HCT116 (cell line): ENCODE data around the gene ITGAD. TPM values are rescaled to one million over a fixed set of nuclear protein-coding genes. Genes with fewer than 3 reads are reported as not detected.

ENCODE experiments used
- ATAC-seq: fragments of 200-7000 bp; cut with Tn5 transposase; 2 replicates; pipeline ENCODE4 v1.9.1; 2020; ENCODE audit warnings: mild to moderate bottlenecking, moderate library complexity
- BruUV-seq: library from RNA; stranded (reverse); fragments of 400-500 nt; replicated peaks from 2 replicates; lab custom pipeline; 2021; lab: Mats Ljungman, UMichigan
- CTCF ChIA-PET: fragments of 300-600 bp; sonication (Branson Sonifier 250); formaldehyde crosslinking; loops from one replicate; lab custom pipeline; 2021; ENCODE audit warnings: antibody characterized with exemption; lab: Charles Lee
- POLR2A ChIA-PET: fragments of 300-600, 350-600 bp; sonication (Branson Sonifier 250); formaldehyde crosslinking; loops from one replicate; lab custom pipeline; 2021; ENCODE audit warnings: antibody characterized with exemption; lab: Charles Lee
- RAD21 ChIA-PET, 2 experiments: fragments of 300-600 bp; sonication (Branson Sonifier 250); formaldehyde crosslinking; loops; one replicate each; lab custom pipeline; 2023; ENCODE audit warnings: low total read pairs in 2 of 2; ENCODE audit not compliant: uncharacterized antibody in 2 of 2, unreplicated experiment in 2 of 2, low non-redundant PET in 1 of 2; lab: Charles Lee
- DNase-seq: peaks from one replicate; pipeline ENCODE4 v3.0.0-alpha.2; 2010; ENCODE audit warnings: low read depth, low spot score
- H2AFZ ChIP-seq: fragments of 200-600 bp; shearing (Covaris generic), sonication (generic); 2 replicates; pipeline ENCODE4 v1.6.1; 2017; ENCODE audit warnings: low read depth, mixed run types, mixed read lengths, antibody characterized with exemption, low read length; ENCODE audit not compliant: poor library complexity, severe bottlenecking
- H3K27ac ChIP-seq: 2 replicates; pipeline ENCODE4 v1.5.1; 2012; ENCODE audit warnings: low read depth, low read length
- H3K27me3 ChIP-seq: fragments of 200-600 bp; sonication (generic); 2 replicates; pipeline ENCODE4 v1.6.1; 2016; ENCODE audit warnings: mixed run types, low read length, mixed read lengths; ENCODE audit not compliant: insufficient read depth
- H3K36me3 ChIP-seq, 2 experiments: fragments of 200-500 bp in 1 of 2; fragments of 200-600 bp in 1 of 2; sonication (Bioruptor generic) in 1 of 2; sonication (generic) in 1 of 2; 2 replicates each; pipeline versions ENCODE4 v1.5.1 to v1.6.1; 2014 to 2016; ENCODE audit warnings: low read length in 2 of 2, inconsistent platforms in 1 of 2, mixed read lengths in 1 of 2, mixed run types in 1 of 2; ENCODE audit not compliant: insufficient read depth in 2 of 2, control insufficient read depth in 1 of 2
- H3K4me1 ChIP-seq, 2 experiments: fragments of 200-600 bp in 1 of 2; sonication (generic) in 1 of 2; 2 replicates each; pipeline versions ENCODE4 v1.5.1 to v1.6.1; 2012 to 2017; ENCODE audit warnings: low read length in 2 of 2, inconsistent platforms in 1 of 2, mild to moderate bottlenecking in 1 of 2, mixed read lengths in 1 of 2, mixed run types in 1 of 2, moderate library complexity in 1 of 2; ENCODE audit not compliant: insufficient read depth in 2 of 2, control insufficient read depth in 1 of 2
- H3K4me2 ChIP-seq: fragments of 200-600 bp; sonication (generic); 2 replicates; pipeline ENCODE4 v1.6.1; 2017; ENCODE audit warnings: mixed run types, low read length, mixed read lengths
- H3K4me3 ChIP-seq, 2 experiments: fragments of 200-600 bp in 1 of 2; sonication (generic) in 1 of 2; replicated peaks in 1 of 2; 2 replicates each; pipeline ENCODE4 v1.5.1; 2011 to 2016; ENCODE audit warnings: low read length in 2 of 2, control low read depth in 1 of 2, low read depth in 1 of 2, mild to moderate bottlenecking in 1 of 2, mixed read lengths in 1 of 2, mixed run types in 1 of 2
- H3K79me2 ChIP-seq: fragments of 200-600 bp; sonication (generic); 2 replicates; pipeline ENCODE4 v1.6.1; 2017; ENCODE audit warnings: mild to moderate bottlenecking, mixed run types, low read length, moderate library complexity, mixed read lengths; ENCODE audit not compliant: insufficient read depth
- H3K9ac ChIP-seq: fragments of 200-600 bp; sonication (generic); 2 replicates; pipeline ENCODE4 v1.6.1; 2016; ENCODE audit warnings: low read length, mixed read lengths
- H3K9me2 ChIP-seq: fragments of 200-600 bp; sonication (generic), shearing (Covaris generic); 2 replicates; pipeline ENCODE4 v1.6.1; 2017; ENCODE audit warnings: mixed run types, mild to moderate bottlenecking, moderate library complexity; ENCODE audit not compliant: insufficient read depth
- H3K9me3 ChIP-seq, 2 experiments: fragments of 200-500 bp in 1 of 2; fragments of 200-600 bp in 1 of 2; sonication (Bioruptor generic) in 1 of 2; sonication (generic) in 1 of 2; 2 replicates each; pipeline ENCODE4 v1.6.1; 2014 to 2017; ENCODE audit warnings: low read length in 2 of 2, mixed read lengths in 2 of 2, inconsistent platforms in 1 of 2, low read depth in 1 of 2, mild to moderate bottlenecking in 1 of 2, mixed run types in 1 of 2, moderate library complexity in 1 of 2; ENCODE audit not compliant: control insufficient read depth in 1 of 2, insufficient read depth in 1 of 2
- H4K20me1 ChIP-seq: fragments of 200-600 bp; sonication (generic), shearing (Covaris generic); 2 replicates; pipeline ENCODE4 v1.6.1; 2017; ENCODE audit warnings: mixed run types, mild to moderate bottlenecking, moderate library complexity; ENCODE audit not compliant: insufficient read depth
- EGR1 ChIP-seq: IDR thresholded peaks from 2 replicates; pipeline ENCODE4 v1.6.1; 2012; ENCODE audit warnings: low read depth
- ELF1 ChIP-seq: IDR thresholded peaks from 2 replicates; pipeline ENCODE4 v1.6.1; 2012; ENCODE audit warnings: low read depth, borderline replicate concordance
- EZH2 ChIP-seq: fragments of 200-600 bp; sonication (generic); IDR thresholded peaks from 2 replicates; pipeline ENCODE4 v1.6.1; 2017; ENCODE audit warnings: antibody characterized with exemption, mixed run types
- EZH2phosphoT487 ChIP-seq: fragments of 200-600 bp; IDR thresholded peaks from 2 replicates; pipeline ENCODE4 v1.6.1; 2018; ENCODE audit warnings: antibody characterized with exemption, borderline replicate concordance
- FOSL1 ChIP-seq: IDR thresholded peaks from 2 replicates; pipeline ENCODE4 v1.6.1; 2012; ENCODE audit warnings: low read depth
- JUND ChIP-seq: IDR thresholded peaks from 2 replicates; pipeline ENCODE4 v1.6.1; 2012
- POLR2AphosphoS5 ChIP-seq: IDR thresholded peaks from 2 replicates; pipeline ENCODE4 v1.6.1; 2011; ENCODE audit warnings: mild to moderate bottlenecking, low read depth, low read length, moderate library complexity
- RAD21 ChIP-seq: IDR thresholded peaks from 2 replicates; pipeline ENCODE4 v1.6.1; 2012; ENCODE audit warnings: low read depth, mild to moderate bottlenecking
- SIN3A ChIP-seq: IDR thresholded peaks from 2 replicates; pipeline ENCODE4 v1.6.1; 2012; ENCODE audit warnings: low read depth
- SP1 ChIP-seq: IDR thresholded peaks from 2 replicates; pipeline ENCODE4 v1.6.1; 2012; ENCODE audit warnings: low read depth
- TCF7L2 ChIP-seq: IDR thresholded peaks from 2 replicates; pipeline ENCODE4 v1.7.0; 2011; ENCODE audit warnings: borderline replicate concordance, inconsistent platforms; ENCODE audit not compliant: insufficient read depth, insufficient read length; ENCODE audit errors: extremely low read depth
- YY1 ChIP-seq: IDR thresholded peaks from 2 replicates; pipeline ENCODE4 v1.6.1; 2011; ENCODE audit warnings: low read length, low read depth, moderate library complexity, mild to moderate bottlenecking; ENCODE audit not compliant: insufficient replicate concordance; ENCODE audit errors: extremely low read depth
- ZFX ChIP-seq: fragments of 450-650 bp; IDR thresholded peaks from 2 replicates; pipeline ENCODE4 v1.6.1; 2017
- intact Hi-C: fragments of 100-400 bp; cut with micrococcal nuclease; formaldehyde crosslinking; loops from 2 replicates; pipeline ENCODE4 v1.10.0; 2022
- total RNA-seq: library from RNA; stranded (reverse); gene quantifications from one replicate; pipeline ENCODE4 v1.2.1, GENCODE V29; 2021; ENCODE audit not compliant: unreplicated experiment
- TF ChIP-seq, protein P1 (sequence below): IDR thresholded peaks from 2 replicates; pipeline ENCODE4 v1.6.1; 2011; ENCODE audit warnings: mild to moderate bottlenecking, low read length, moderate library complexity; ENCODE audit not compliant: insufficient replicate concordance; ENCODE audit errors: extremely low read depth
- TF ChIP-seq, protein P2 (sequence below), 3 experiments: fragments of 200-600 bp in 1 of 3; sonication (generic) in 1 of 3; IDR thresholded peaks in 2 of 3; conservative IDR thresholded peaks in 1 of 3; 2 replicates each; pipeline ENCODE4 v1.5.1; 2012 to 2017; ENCODE audit warnings: low read depth in 2 of 3, low read length in 2 of 3, antibody characterized with exemption in 1 of 3, borderline replicate concordance in 1 of 3, control low read depth in 1 of 3, mild to moderate bottlenecking in 1 of 3, mixed read lengths in 1 of 3, mixed run types in 1 of 3, moderate library complexity in 1 of 3; ENCODE audit not compliant: insufficient read depth in 1 of 3
- TF ChIP-seq, protein P3 (sequence below): IDR thresholded peaks from 2 replicates; pipeline ENCODE4 v1.6.1; 2012; ENCODE audit warnings: low read depth
- TF ChIP-seq, protein P4 (sequence below): IDR thresholded peaks from 2 replicates; pipeline ENCODE4 v1.6.1; 2012

Gene ITGAD
- total RNA-seq, 1 experiment from 2014 or later: 0.12 TPM

DNA sequence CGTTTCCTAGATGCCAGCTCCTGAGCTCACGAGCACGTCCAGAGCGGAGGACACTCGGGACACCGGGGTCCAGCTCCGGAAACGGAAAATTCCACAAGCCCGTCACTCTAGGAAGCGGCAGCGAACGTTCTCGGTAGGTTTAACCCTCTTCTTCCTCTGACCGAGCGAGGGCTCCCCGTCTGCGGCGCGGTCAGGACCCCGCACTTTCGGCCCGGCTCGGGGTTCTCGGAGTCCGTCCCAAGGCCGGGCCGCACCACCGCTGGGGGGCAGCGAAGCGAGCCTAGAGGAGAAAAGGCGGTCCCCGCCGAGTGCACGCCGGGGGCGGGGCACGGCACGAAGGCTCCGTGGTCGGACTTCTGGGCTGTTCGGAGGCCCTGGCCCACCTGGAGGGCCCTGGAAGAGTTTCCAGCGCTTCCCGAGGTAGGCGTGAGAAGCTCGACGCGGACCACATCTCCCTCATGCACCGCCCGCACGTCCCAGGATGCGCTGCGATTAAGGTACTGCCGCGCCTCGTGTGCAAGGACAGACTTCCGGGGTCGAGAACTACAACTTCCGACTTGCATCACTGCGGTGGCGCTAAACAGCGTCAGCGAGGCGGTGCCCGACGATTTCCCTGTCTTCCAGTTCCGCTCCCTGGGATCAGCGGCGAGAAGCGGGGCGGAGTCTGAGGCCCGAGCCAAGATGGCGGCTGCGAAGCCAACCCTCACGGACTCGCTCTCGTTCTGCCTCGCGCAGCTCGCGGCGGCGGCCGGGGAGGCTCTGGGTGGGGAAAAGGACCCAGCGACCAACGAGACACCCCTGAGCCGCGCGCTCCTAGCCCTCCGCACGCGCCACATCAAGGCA, 65.9 kb downstream of the ITGAD start, which contains the start of gene ARMC5:
ARMC5 (plus strand) TSS at position 658 of the 843 bp plus-strand sequence; CDS start at position 682, 24 bp downstream.
- H3K9ac ChIP-seq: peak within 1 kb of the TSS; percentile 86
- peaks cover 5 to 45% of the 10 kb centered on the region in 2 experiments; a peak in 3 of 4 replicates for H3K4me1 ChIP-seq
- intact Hi-C loops: loop anchor here (2.0 to 10.0 kb wide), 5 partner anchors 238 to 410 kb away; partner anchors contain the start of genes PRSS8, PYDC1, TRIM72 and ZNF646
- no peaks in the 10 kb centered on the region for H3K9me2 ChIP-seq
- H4K20me1 ChIP-seq: no peaks in the 10 kb centered on the region
- H3K4me3 ChIP-seq: peak within 1 kb of the TSS; percentile 70 to 90
- peak within 1 kb of the TSS; percentile 97 for H3K27ac ChIP-seq
- peak within 1 kb of the TSS; percentile 84 for H3K4me2 ChIP-seq
- peak; percentile 97 for DNase-seq
- H3K9me3 ChIP-seq: no peaks in the 10 kb centered on the region
- peak; percentile 84 for ATAC-seq
- no peak within 1 kb of the TSS for H2AFZ ChIP-seq
- peaks cover 36% of the 10 kb centered on the region for H3K79me2 ChIP-seq
- H3K27me3 ChIP-seq: no peaks in the 10 kb centered on the region
- POLR2A ChIA-PET: interaction anchor here (0.7 to 2.1 kb wide), 8 partner anchors 7 to 414 kb away, joined by 4 to 12 read pairs (median 6); partner anchors contain the start of genes FUS, KAT8, RUSF1 and ZNF267
- H3K36me3 ChIP-seq: no peaks in the 10 kb centered on the region
- BruUV-seq: TSS peak; percentile 59
- CTCF ChIA-PET: interaction anchor here (1.0 to 3.4 kb wide), 11 partner anchors 8 to 506 kb away, joined by 3 to 32 read pairs (median 9); partner anchors contain the start of gene HSD3B7
- RAD21 ChIA-PET: interaction anchor here in 1 of 2 experiments (0.6 to 1.1 kb wide), 2 partner anchors 341 to 505 kb away, joined by 3 to 4 read pairs; no protein-coding TSS in a partner anchor
- TF ChIP-seq POLR2AphosphoS5: peak; percentile 79
- TF ChIP-seq SP1: peak; percentile 68
- peak; percentile 35; the same call in 1 of the 2 replicates for TF ChIP-seq RAD21
- TF ChIP-seq JUND: no peak
- TF ChIP-seq, protein P1, sequence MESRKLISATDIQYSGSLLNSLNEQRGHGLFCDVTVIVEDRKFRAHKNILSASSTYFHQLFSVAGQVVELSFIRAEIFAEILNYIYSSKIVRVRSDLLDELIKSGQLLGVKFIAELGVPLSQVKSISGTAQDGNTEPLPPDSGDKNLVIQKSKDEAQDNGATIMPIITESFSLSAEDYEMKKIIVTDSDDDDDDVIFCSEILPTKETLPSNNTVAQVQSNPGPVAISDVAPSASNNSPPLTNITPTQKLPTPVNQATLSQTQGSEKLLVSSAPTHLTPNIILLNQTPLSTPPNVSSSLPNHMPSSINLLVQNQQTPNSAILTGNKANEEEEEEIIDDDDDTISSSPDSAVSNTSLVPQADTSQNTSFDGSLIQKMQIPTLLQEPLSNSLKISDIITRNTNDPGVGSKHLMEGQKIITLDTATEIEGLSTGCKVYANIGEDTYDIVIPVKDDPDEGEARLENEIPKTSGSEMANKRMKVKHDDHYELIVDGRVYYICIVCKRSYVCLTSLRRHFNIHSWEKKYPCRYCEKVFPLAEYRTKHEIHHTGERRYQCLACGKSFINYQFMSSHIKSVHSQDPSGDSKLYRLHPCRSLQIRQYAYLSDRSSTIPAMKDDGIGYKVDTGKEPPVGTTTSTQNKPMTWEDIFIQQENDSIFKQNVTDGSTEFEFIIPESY: no peak
- TF ChIP-seq YY1: peak; percentile 93
- TF ChIP-seq TCF7L2: peak; percentile 55
- TF ChIP-seq, protein P2, sequence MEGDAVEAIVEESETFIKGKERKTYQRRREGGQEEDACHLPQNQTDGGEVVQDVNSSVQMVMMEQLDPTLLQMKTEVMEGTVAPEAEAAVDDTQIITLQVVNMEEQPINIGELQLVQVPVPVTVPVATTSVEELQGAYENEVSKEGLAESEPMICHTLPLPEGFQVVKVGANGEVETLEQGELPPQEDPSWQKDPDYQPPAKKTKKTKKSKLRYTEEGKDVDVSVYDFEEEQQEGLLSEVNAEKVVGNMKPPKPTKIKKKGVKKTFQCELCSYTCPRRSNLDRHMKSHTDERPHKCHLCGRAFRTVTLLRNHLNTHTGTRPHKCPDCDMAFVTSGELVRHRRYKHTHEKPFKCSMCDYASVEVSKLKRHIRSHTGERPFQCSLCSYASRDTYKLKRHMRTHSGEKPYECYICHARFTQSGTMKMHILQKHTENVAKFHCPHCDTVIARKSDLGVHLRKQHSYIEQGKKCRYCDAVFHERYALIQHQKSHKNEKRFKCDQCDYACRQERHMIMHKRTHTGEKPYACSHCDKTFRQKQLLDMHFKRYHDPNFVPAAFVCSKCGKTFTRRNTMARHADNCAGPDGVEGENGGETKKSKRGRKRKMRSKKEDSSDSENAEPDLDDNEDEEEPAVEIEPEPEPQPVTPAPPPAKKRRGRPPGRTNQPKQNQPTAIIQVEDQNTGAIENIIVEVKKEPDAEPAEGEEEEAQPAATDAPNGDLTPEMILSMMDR (IDR thresholded peaks at IDR 0.05 in 2 of 3, conservative IDR thresholded peaks at IDR 0.05 in 1 of 3; ENCODE audit: borderline replicate concordance in 1 of 3, insufficient read depth in 1 of 3, low read depth in 2 of 3, low read length in 2 of 3): peak; percentile 36 to 66 (median 55); a peak in 4 of 6 replicates
- TF ChIP-seq ZFX: peak; percentile 63
- peak; percentile 99 for TF ChIP-seq ELF1
- TF ChIP-seq SIN3A: peak; percentile 66
- no peak for TF ChIP-seq EGR1
- TF ChIP-seq FOSL1: no peak
- TF ChIP-seq EZH2phosphoT487: no peak
- TF ChIP-seq, protein P3, sequence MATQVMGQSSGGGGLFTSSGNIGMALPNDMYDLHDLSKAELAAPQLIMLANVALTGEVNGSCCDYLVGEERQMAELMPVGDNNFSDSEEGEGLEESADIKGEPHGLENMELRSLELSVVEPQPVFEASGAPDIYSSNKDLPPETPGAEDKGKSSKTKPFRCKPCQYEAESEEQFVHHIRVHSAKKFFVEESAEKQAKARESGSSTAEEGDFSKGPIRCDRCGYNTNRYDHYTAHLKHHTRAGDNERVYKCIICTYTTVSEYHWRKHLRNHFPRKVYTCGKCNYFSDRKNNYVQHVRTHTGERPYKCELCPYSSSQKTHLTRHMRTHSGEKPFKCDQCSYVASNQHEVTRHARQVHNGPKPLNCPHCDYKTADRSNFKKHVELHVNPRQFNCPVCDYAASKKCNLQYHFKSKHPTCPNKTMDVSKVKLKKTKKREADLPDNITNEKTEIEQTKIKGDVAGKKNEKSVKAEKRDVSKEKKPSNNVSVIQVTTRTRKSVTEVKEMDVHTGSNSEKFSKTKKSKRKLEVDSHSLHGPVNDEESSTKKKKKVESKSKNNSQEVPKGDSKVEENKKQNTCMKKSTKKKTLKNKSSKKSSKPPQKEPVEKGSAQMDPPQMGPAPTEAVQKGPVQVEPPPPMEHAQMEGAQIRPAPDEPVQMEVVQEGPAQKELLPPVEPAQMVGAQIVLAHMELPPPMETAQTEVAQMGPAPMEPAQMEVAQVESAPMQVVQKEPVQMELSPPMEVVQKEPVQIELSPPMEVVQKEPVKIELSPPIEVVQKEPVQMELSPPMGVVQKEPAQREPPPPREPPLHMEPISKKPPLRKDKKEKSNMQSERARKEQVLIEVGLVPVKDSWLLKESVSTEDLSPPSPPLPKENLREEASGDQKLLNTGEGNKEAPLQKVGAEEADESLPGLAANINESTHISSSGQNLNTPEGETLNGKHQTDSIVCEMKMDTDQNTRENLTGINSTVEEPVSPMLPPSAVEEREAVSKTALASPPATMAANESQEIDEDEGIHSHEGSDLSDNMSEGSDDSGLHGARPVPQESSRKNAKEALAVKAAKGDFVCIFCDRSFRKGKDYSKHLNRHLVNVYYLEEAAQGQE: no peak
- TF ChIP-seq, protein P4, sequence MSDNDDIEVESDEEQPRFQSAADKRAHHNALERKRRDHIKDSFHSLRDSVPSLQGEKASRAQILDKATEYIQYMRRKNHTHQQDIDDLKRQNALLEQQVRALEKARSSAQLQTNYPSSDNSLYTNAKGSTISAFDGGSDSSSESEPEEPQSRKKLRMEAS: peak; percentile 97
- no peak for TF ChIP-seq EZH2
